Left lung (tissue), 10 donors: ENCODE measurements around the gene BRD3. TPM values are rescaled to one million over a fixed set of nuclear protein-coding genes. Genes with fewer than 3 reads are reported as not detected.

Source experiments
- ATAC-seq: fragments of 200-7000 bp; cut with Tn5 transposase; one replicate; pipeline ENCODE4 v1.9.1; 2020; ENCODE audit warnings: moderate library complexity
- DNase-seq, 4 donors: peaks; one replicate each; pipeline ENCODE4 v3.0.0-alpha.2; 2013 to 2020
- H3K27ac ChIP-seq, 2 donors: fragments of 200-600 bp; sonication (generic) in 1 of 2; one replicate each; pipeline versions ENCODE4 v1.5.0 to v1.8.0; 2020 to 2021
- H3K27me3 ChIP-seq, 2 donors: fragments of 200-600 bp; sonication (generic) in 1 of 2; one replicate each; pipeline versions ENCODE4 v1.5.0 to v1.8.0; 2020 to 2021
- H3K36me3 ChIP-seq, 2 donors: fragments of 200-600 bp; sonication (generic) in 1 of 2; one replicate each; pipeline versions ENCODE4 v1.5.0 to v1.8.0; 2020 to 2021
- H3K4me1 ChIP-seq, 2 donors: fragments of 200-600 bp; one replicate each; pipeline ENCODE4 v1.8.0; 2021
- H3K4me3 ChIP-seq, 2 donors: fragments of 200-600 bp; sonication (generic) in 1 of 2; one replicate each; pipeline versions ENCODE4 v1.5.0 to v1.8.0; 2020 to 2021; ENCODE audit warnings: mild to moderate bottlenecking in 1 of 2
- H3K9me3 ChIP-seq, 2 donors: fragments of 200-600 bp; sonication (generic) in 1 of 2; one replicate each; pipeline versions ENCODE4 v1.5.0 to v1.8.0; 2020 to 2021
- intact Hi-C, 2 donors: fragments of 100-400 bp; cut with DNase I; formaldehyde crosslinking; loops; one replicate each; pipeline versions ENCODE4 v1.11.2 to v1.14.2; 2022
- polyA plus RNA-seq, 6 donors: library from polyadenylated mRNA; unstranded; fragments of 120-200 nt; gene quantifications; one replicate each; pipeline ENCODE4 v1.2.1, GENCODE V29; 2013; ENCODE audit not compliant: insufficient read length in 6 of 6
- total RNA-seq, 2 donors: library from RNA; stranded (reverse); fragmentation: NEBNext Ultra II Directional; extraction: Animal tissue kit (Norgen Biotek cat#: 25700); gene quantifications; one replicate each; pipeline ENCODE4 v1.2.1, GENCODE V29; 2021
- TF ChIP-seq, protein P1 (sequence below), 2 donors: fragments of 200-600 bp; sonication (generic) in 1 of 2; IDR thresholded peaks; one replicate each; pipeline versions ENCODE4 v1.5.0 to v1.8.0; 2021; ENCODE audit warnings: antibody characterized with exemption in 2 of 2
- donor health status: DM: no; HTN: yes; CAD: no.
- donor health status: DM: no; HTN: no; CAD: no.

BRD3 gene
- total and polyA plus RNA-seq, 8 donors, result 27.0 to 45.8 (median 39.0) TPM

DNA sequence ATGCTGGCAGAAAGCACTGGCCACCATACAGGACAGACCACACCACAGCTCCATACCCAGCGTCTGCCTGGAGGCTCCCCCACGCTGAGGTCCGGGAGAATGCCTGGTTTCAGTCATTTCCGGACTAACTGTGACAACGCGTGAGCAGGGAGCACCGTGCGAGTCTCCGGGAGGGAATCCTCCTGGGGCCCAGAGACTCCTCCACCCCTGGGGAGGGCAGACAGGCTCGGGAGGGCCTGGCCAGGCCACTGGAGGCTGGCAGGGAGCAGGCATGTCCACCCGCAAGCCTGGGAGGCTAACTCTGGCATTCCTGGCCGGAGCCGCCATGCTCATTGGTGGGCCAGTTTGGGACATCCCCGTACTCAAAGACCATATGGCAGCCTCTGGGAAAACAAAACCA lies 36.0 kb downstream of the BRD3 start:
- Histone ChIP-seq H3K9me3 (no peaks in the 10 kb centered on the region), H3K4me3 (no peak overlapping the region), H3K27me3 (no peaks in the 10 kb centered on the region), H3K36me3 (peaks cover 0 to 78% of the 10 kb centered on the region in 2 donors), H3K4me1 (no peaks in the 10 kb centered on the region), H3K27ac (no peak overlapping the region)
- TF ChIP-seq, protein P1, sequence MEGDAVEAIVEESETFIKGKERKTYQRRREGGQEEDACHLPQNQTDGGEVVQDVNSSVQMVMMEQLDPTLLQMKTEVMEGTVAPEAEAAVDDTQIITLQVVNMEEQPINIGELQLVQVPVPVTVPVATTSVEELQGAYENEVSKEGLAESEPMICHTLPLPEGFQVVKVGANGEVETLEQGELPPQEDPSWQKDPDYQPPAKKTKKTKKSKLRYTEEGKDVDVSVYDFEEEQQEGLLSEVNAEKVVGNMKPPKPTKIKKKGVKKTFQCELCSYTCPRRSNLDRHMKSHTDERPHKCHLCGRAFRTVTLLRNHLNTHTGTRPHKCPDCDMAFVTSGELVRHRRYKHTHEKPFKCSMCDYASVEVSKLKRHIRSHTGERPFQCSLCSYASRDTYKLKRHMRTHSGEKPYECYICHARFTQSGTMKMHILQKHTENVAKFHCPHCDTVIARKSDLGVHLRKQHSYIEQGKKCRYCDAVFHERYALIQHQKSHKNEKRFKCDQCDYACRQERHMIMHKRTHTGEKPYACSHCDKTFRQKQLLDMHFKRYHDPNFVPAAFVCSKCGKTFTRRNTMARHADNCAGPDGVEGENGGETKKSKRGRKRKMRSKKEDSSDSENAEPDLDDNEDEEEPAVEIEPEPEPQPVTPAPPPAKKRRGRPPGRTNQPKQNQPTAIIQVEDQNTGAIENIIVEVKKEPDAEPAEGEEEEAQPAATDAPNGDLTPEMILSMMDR (IDR thresholded peaks at IDR 0.05), result no peak
- no peak for ATAC-seq
- no peak for DNase-seq
- intact Hi-C loops, result no loop called here

DNA sequence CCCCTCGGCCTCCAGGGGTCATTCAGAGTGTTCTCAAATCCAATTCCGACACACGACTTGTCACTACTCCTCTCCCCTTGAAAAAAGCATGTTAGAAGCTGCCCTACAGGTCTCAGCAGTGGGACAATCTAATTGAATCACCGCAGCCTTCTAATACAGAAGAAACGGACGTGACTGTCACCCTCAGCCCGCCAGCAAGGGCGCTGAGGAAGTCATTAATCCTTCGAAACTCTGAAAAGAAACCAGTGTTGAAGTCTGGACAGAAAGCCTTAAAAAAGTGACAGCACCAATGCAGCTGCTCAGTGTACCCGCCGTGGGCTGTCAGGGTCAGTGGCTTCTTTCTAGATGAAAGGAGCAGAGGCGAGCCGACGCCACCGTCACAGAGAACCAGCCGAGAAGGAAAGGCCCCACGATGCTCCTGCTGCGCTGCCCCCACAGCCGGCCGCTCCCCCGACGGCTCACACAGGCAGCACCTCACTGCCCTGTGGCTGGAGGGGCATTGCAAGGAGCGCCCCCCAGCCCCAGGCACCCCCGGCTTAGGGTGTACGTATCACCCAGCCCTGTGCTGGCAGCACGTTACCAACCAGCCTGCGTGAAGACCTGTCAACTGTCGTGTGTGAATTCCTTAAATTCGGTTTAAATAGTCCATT lies 36.9 kb downstream of the BRD3 start:
- Histone ChIP-seq H3K4me1 (peaks cover 0 to 7% of the 10 kb centered on the region in 2 donors), H3K4me3 (no peak overlapping the region), H3K36me3 (peaks cover 0 to 70% of the 10 kb centered on the region in 2 donors), H3K27me3 (no peaks in the 10 kb centered on the region), H3K27ac (no peak overlapping the region), H3K9me3 (no peaks in the 10 kb centered on the region)
- intact Hi-C loops, result no loop called here
- DNase-seq (no peak), ATAC-seq (no peak)
- TF ChIP-seq, protein P1 (IDR thresholded peaks at IDR 0.05), result no peak

DNA sequence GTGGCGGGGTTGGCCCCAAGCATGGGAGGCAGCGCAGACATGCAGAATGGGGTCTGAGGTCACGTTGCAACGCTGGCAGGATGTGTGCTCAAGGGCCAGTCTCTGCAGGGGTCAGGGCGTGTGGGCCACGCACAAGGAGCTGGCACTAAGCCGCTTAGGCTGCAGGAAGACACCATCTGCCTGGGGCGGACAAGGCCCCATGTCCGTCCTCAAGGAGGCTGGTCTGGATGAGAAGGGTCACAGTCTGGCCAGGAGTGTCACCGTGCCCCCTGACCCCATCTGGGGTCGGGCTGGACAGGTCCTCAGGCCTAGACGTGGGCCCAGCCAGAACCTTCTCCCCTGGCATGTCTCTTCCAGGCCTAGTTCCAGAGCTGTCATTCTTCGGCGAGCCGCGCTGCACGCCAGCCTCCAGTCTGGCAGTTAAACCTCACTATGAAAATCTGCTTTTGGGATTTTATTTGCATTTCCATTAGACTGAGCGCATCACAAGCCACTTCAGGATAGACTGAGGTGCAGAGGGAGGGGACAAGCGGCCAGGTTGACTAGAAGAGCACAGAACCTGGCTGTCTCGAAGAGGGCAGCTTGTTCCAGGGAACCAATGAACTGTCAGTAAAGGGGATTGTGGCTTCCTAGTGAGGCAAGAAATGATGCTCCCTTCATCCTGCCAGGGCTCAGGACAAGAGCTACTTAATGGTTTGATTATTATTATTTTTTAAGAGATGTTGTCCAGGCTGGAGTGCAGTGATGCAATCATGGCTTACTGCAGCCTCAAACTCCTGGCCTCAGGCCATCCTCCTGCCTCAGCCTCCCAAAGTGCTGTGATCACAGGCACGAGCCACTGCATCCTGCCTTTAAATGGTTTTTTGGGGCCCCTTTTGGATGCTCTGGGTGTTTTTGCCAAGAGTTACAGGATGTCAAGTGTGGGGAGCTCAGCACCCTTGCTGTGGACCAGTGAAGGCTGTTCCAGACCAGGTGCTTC lies 38.3 kb downstream of the BRD3 start:
- Histone ChIP-seq H3K36me3 (peaks cover 0 to 56% of the 10 kb centered on the region in 2 donors), H3K9me3 (no peaks in the 10 kb centered on the region)
- intact Hi-C loops, result no loop called here

DNA sequence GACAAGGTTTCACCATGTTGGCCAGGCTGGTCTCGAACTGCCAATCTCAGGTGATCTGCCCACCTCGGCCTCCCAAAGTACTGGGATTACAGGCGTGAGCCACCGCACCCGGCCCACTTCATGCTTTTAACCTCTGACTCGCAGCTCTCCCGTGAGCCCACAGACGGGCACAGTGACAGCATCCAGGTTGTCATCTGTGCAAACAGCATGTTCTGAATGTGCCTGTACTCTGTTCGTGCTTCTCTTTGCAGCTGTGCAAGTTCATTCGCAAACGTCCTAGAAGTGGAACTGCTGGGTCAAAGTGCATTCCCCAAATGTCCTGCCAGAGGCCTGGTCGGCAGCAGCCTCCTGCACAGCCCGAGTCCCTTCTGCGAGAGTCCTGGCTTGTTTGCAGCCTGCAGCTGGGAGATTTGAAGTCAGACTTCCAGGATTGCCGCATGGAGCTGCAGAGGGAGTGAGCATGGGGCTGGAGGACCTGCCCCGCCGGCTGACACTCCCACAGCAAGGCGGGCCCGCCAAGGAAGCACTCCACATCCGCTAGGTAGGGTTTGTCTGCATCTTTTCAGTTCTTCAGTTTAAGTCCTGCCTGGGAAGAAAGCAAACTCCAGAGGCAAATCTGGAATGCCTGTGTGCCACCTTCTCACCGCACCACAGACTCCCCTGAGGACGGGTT lies 39.1 kb downstream of the BRD3 start:
- intact Hi-C loops, result no loop called here
- no peak for ATAC-seq
- no peaks in the 10 kb centered on the region for H3K9me3 ChIP-seq
- TF ChIP-seq, protein P1 (IDR thresholded peaks at IDR 0.05), result no peak
- peaks cover 0 to 18% of the 10 kb centered on the region in 2 donors for H3K4me1 ChIP-seq
- DNase-seq, result no peak
- no peaks in the 10 kb centered on the region for H3K27me3 ChIP-seq
- H3K4me3 ChIP-seq, result no peak overlapping the region
- peaks cover 0 to 48% of the 10 kb centered on the region in 2 donors for H3K36me3 ChIP-seq
- H3K27ac ChIP-seq, result no peak overlapping the region

More for the DNA sequence above, 38.3 kb downstream of the BRD3 start:
- Histone ChIP-seq H3K4me1 (peaks cover 0 to 13% of the 10 kb centered on the region in 2 donors), H3K27ac (no peak overlapping the region), H3K4me3 (no peak overlapping the region), H3K27me3 (no peaks in the 10 kb centered on the region)
- DNase-seq, result no peak
- ATAC-seq, result no peak
- TF ChIP-seq, protein P1 (IDR thresholded peaks at IDR 0.05), result no peak
